Calu3 (cell line): ENCODE results near the gene DDAH1. TPM values are rescaled to one million over a fixed set of nuclear protein-coding genes. Genes with fewer than 3 reads are reported as not detected.

Experiments used
- BruUV-seq: library from RNA; stranded (reverse); fragments of 400-500 nt; replicated peaks from 2 replicates; lab custom pipeline; 2021; lab: Mats Ljungman, UMichigan
- CTCF ChIA-PET: fragments of 300-600 bp; sonication (Branson Sonifier 250); formaldehyde crosslinking; loops from one replicate; lab custom pipeline; 2022; ENCODE audit warnings: antibody characterized with exemption; lab: Charles Lee
- DNase-seq: peaks from one replicate; pipeline ENCODE4 v3.0.0; 2022
- H3K27ac Mint-ChIP-seq: one replicate; pipeline ENCODE4 v1.8.0; 2022; ENCODE audit warnings: mixed read lengths; ENCODE audit not compliant: unreplicated experiment
- H3K27me3 Mint-ChIP-seq: one replicate; pipeline ENCODE4 v1.8.0; 2022; ENCODE audit warnings: mixed read lengths; ENCODE audit not compliant: unreplicated experiment
- H3K36me3 Mint-ChIP-seq: one replicate; pipeline ENCODE4 v1.8.0; 2022; ENCODE audit warnings: mild to moderate bottlenecking, moderate library complexity, mixed read lengths; ENCODE audit not compliant: insufficient read depth, unreplicated experiment
- H3K4me1 Mint-ChIP-seq: one replicate; pipeline ENCODE4 v1.8.0; 2022; ENCODE audit warnings: mild to moderate bottlenecking, low read depth, mixed read lengths; ENCODE audit not compliant: unreplicated experiment
- H3K4me3 Mint-ChIP-seq: one replicate; pipeline ENCODE4 v1.8.0; 2022; ENCODE audit warnings: mild to moderate bottlenecking, low read depth, moderate library complexity, mixed read lengths; ENCODE audit not compliant: unreplicated experiment
- H3K9me3 Mint-ChIP-seq: one replicate; pipeline ENCODE4 v1.8.0; 2022; ENCODE audit warnings: low read depth, mixed read lengths; ENCODE audit not compliant: unreplicated experiment
- CTCF ChIP-seq: fragments of 200-600 bp; IDR thresholded peaks from one replicate; pipeline ENCODE4 v1.8.0; 2022; ENCODE audit warnings: antibody characterized with exemption; ENCODE audit not compliant: unreplicated experiment
- intact Hi-C: fragments of 100-400 bp; cut with micrococcal nuclease; formaldehyde crosslinking; loops from one replicate; pipeline ENCODE4 v1.10.0; 2022; ENCODE audit not compliant: unreplicated experiment
- total RNA-seq: library from RNA; stranded (reverse); gene quantifications from 2 replicates; pipeline ENCODE4 v1.2.3, GENCODE V29; 2022

DDAH1 gene
- total RNA-seq, 1 experiment from 2014 or later, result 84.1 TPM

DNA sequence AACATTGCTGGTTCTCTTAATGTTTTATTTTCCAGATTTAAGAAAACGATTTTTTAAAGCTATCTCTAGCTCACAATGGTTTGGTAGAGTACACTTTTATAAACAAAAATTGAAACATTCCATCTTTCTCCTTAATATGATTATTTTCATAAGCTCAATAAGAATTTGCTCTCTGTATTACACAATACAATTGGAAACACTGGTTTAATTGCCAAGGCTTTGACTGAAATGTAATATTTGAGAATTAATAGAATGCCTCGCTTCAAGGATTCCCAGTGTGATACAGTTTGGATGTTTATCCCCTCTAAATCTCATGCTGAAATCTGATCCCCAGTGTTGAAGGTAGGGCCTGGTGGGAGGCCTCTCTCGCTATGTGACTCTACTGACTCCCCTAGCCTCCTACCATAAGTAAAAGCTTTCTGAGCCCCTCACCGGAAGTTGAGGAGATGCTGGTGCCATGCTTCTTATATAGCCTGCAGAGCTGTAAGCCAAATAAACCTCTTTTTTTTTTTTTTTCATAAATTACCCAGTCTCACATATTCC, 67.4 kb downstream of the DDAH1 start:
- Mint-ChIP-seq H3K27me3 (no peaks in the 10 kb centered on the region), H3K9me3 (no peaks in the 10 kb centered on the region), H3K4me3 (no peak overlapping the region), H3K27ac (no peak overlapping the region), H3K4me1 (peaks cover 44% of the 10 kb centered on the region), H3K36me3 (no peaks in the 10 kb centered on the region)
- DNase-seq, result no peak
- intact Hi-C loops, result loop anchor here (1.0 to 5.0 kb wide), 3 partner anchors 35 to 89 kb away; no protein-coding TSS in a partner anchor
- no peak for TF ChIP-seq CTCF
- CTCF ChIA-PET, result interaction anchor here (0.9 to 1.8 kb wide), 2 partner anchors 54 to 89 kb away, joined by 3 to 7 read pairs; no protein-coding TSS in a partner anchor
- BruUV-seq, result no TSS peak

DNA sequence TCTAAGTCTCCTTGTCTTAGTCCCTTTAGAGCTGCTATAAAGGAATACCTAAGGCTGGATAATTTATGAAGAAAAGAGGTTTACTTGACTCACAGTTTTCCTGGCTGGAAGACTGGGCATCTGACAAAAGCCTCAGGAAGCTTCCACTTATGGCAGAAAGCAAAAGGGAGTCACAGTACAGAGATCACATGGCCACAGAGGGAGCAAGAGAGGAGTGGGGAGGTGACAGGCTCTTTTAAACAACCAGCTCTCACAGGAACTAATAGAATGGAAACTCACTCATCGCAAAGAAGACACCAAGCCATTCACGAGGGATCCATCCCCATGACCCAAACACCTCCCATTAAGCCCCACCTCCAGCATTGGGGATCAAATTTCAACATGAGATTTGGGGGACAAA, 68.8 kb downstream of the DDAH1 start:
- Mint-ChIP-seq H3K4me1 (peaks cover 44% of the 10 kb centered on the region), H3K36me3 (no peaks in the 10 kb centered on the region), H3K9me3 (no peaks in the 10 kb centered on the region), H3K4me3 (no peak overlapping the region), H3K27me3 (no peaks in the 10 kb centered on the region), H3K27ac (peak overlapping the region; percentile 56)
- CTCF ChIA-PET, result interaction anchor here (1.0 kb wide), 1 partner anchor 67 kb away, joined by 4 read pairs; no protein-coding TSS in a partner anchor
- BruUV-seq, result no TSS peak
- no peak for DNase-seq
- TF ChIP-seq CTCF, result no peak
- intact Hi-C loops, result loop anchor here (5.0 kb wide), 1 partner anchor 34 kb away; no protein-coding TSS in a partner anchor

DNA sequence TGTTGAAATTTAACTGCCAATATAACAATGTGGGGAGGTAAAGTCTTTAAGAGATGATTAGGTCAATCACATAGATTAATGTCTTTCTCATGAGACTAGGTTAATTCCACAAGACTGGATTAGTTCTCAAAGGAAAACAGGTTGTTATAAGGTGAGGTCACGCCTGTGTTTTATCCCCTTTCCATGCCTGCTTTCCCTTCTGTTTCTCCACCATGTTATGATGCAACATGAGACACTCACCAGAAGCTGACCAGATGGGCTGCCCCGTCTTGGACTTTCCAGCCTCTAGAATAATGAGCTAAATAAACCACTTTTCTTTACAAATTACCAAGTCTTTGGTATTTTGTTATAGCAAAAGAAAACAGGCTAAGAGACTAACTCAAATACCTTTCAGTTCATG, 70.8 kb downstream of the DDAH1 start:
- Mint-ChIP-seq H3K9me3 (no peaks in the 10 kb centered on the region), H3K4me3 (no peak overlapping the region), H3K27me3 (no peaks in the 10 kb centered on the region), H3K4me1 (peaks cover 34% of the 10 kb centered on the region), H3K36me3 (no peaks in the 10 kb centered on the region), H3K27ac (no peak overlapping the region)
- CTCF ChIA-PET, result interaction anchor here (1.3 kb wide), 1 partner anchor 13 kb away, joined by 10 read pairs; no protein-coding TSS in a partner anchor
- no peak for DNase-seq
- TF ChIP-seq CTCF, result no peak
- intact Hi-C loops, result no loop called here
- no TSS peak for BruUV-seq

GRCh38 chr1:85393490-85393889, 71.5 kb downstream of the DDAH1 start:
- DNase-seq, result no peak
- no peaks in the 10 kb centered on the region for H3K27me3 Mint-ChIP-seq
- no peak overlapping the region for H3K4me3 Mint-ChIP-seq
- no peaks in the 10 kb centered on the region for H3K36me3 Mint-ChIP-seq
- CTCF ChIA-PET, result no interaction called here
- no peak for TF ChIP-seq CTCF
- intact Hi-C loops, result no loop called here
- H3K4me1 Mint-ChIP-seq, result peaks cover 28% of the 10 kb centered on the region
- H3K9me3 Mint-ChIP-seq, result no peaks in the 10 kb centered on the region
- BruUV-seq, result no TSS peak
- H3K27ac Mint-ChIP-seq, result no peak overlapping the region
